Neuronal stem cell (in vitro differentiated cells): Measurements from ENCODE around the gene CFAP73.

Experiments used
- DNase-seq: peaks from one replicate; pipeline ENCODE4 v3.0.0-alpha.2; 2013; ENCODE audit warnings: low spot score
- H2AFZ ChIP-seq: one replicate; pipeline ENCODE4 v1.6.1; 2013; ENCODE audit warnings: mild to moderate bottlenecking, low read length, inconsistent platforms
- H2AK5ac ChIP-seq: 2 replicates; pipeline ENCODE4 v1.6.1; 2013; ENCODE audit warnings: low read depth, mild to moderate bottlenecking, inconsistent platforms, low read length, moderate library complexity, mixed read lengths
- H2BK120ac ChIP-seq: 2 replicates; pipeline ENCODE4 v1.6.1; 2013; ENCODE audit warnings: low read depth, mild to moderate bottlenecking, inconsistent platforms, low read length, moderate library complexity, mixed read lengths
- H2BK12ac ChIP-seq: one replicate; pipeline ENCODE4 v1.6.1; 2013; ENCODE audit warnings: low read length, inconsistent platforms
- H2BK15ac ChIP-seq: 2 replicates; pipeline ENCODE4 v1.6.1; 2013; ENCODE audit warnings: mild to moderate bottlenecking, low read length, inconsistent platforms, mixed read lengths
- H2BK5ac ChIP-seq: one replicate; pipeline ENCODE4 v1.6.1; 2013; ENCODE audit warnings: inconsistent platforms, mild to moderate bottlenecking, low read length, moderate library complexity
- H3K14ac ChIP-seq: one replicate; pipeline ENCODE4 v1.6.1; 2013; ENCODE audit warnings: low read length, inconsistent platforms
- H3K18ac ChIP-seq: 2 replicates; pipeline ENCODE4 v1.6.1; 2013; ENCODE audit warnings: low read length, inconsistent platforms
- H3K23ac ChIP-seq: 2 replicates; pipeline ENCODE4 v1.6.1; 2013; ENCODE audit warnings: low read depth, mild to moderate bottlenecking, mixed read lengths, low read length, inconsistent platforms; ENCODE audit not compliant: poor library complexity
- H3K27ac ChIP-seq: replicated peaks from 3 replicates; pipeline ENCODE4 v1.5.1; 2013; ENCODE audit warnings: low read length, inconsistent platforms
- H3K27me3 ChIP-seq, 3 experiments: 2 replicates each; pipeline ENCODE4 v1.6.1; 2013; ENCODE audit warnings: low read length in 3 of 3, mild to moderate bottlenecking in 2 of 3, inconsistent platforms in 1 of 3, low read depth in 1 of 3, mixed read lengths in 1 of 3, moderate library complexity in 1 of 3; ENCODE audit not compliant: control insufficient read depth in 3 of 3, insufficient read depth in 3 of 3
- H3K36me3 ChIP-seq, 2 donors: replicated peaks in 1 of 2; 2 replicates each; pipeline ENCODE4 v1.6.1; 2013; ENCODE audit warnings: low read length in 2 of 2; ENCODE audit not compliant: control insufficient read depth in 2 of 2, insufficient read depth in 2 of 2
- H3K4ac ChIP-seq: 2 replicates; pipeline ENCODE4 v1.6.1; 2013; ENCODE audit warnings: inconsistent platforms, mild to moderate bottlenecking, low read length, moderate library complexity
- H3K4me1 ChIP-seq, 2 donors: 1 replicate in 1 of 2; 2 replicates in 1 of 2; pipeline ENCODE4 v1.6.1; 2013; ENCODE audit warnings: low read length in 2 of 2, low read depth in 1 of 2; ENCODE audit not compliant: control insufficient read depth in 2 of 2, insufficient read depth in 1 of 2
- H3K4me2 ChIP-seq: one replicate; pipeline ENCODE4 v1.6.1; 2013; ENCODE audit warnings: mild to moderate bottlenecking, low read length, inconsistent platforms; ENCODE audit not compliant: insufficient read depth, poor library complexity, severe bottlenecking
- H3K4me3 ChIP-seq, 2 donors: 2 replicates each; pipeline ENCODE4 v1.5.1; 2013; ENCODE audit warnings: low read length in 2 of 2, mild to moderate bottlenecking in 2 of 2, inconsistent platforms in 1 of 2, moderate library complexity in 1 of 2
- H3K79me1 ChIP-seq: one replicate; pipeline ENCODE4 v1.6.1; 2013; ENCODE audit warnings: low read depth, mild to moderate bottlenecking, inconsistent platforms, low read length, moderate library complexity
- H3K9ac ChIP-seq: one replicate; pipeline ENCODE4 v1.6.1; 2013; ENCODE audit warnings: mild to moderate bottlenecking, low read depth, low read length, inconsistent platforms; ENCODE audit not compliant: poor library complexity
- H3K9me3 ChIP-seq, 2 donors: replicated peaks in 1 of 2; 2 replicates each; pipeline versions ENCODE3 to v1.6.1; 2013; ENCODE audit warnings: low read length in 2 of 2, mild to moderate bottlenecking in 2 of 2, inconsistent platforms in 1 of 2, low read depth in 1 of 2, mixed read lengths in 1 of 2, moderate library complexity in 1 of 2; ENCODE audit not compliant: control insufficient read depth in 2 of 2, insufficient read depth in 1 of 2
- H4K8ac ChIP-seq: one replicate; pipeline ENCODE4 v1.6.1; 2013; ENCODE audit warnings: low read depth, mild to moderate bottlenecking, inconsistent platforms, low read length, moderate library complexity
- H4K91ac ChIP-seq: one replicate; pipeline ENCODE4 v1.6.1; 2013; ENCODE audit warnings: low read length, low read depth, mild to moderate bottlenecking, inconsistent platforms; ENCODE audit not compliant: poor library complexity
- WGBS, 2 donors: extraction: QIAGEN DNeasy Blood & Tissue Kit; methylation state at CpG; one replicate each; pipeline ENCODE4 v1.1.7; 2013; ENCODE audit warnings: missing lambda C conversion rate in 2 of 2, mixed read lengths in 1 of 2; ENCODE audit not compliant: insufficient read length in 2 of 2, insufficient replicate concordance in 1 of 2; ENCODE audit errors: extremely low coverage in 2 of 2; 5-methylcytosine and 5-hydroxymethylcytosine counted together

Gene CFAP73

GRCh38 chr12:113159937-113160336 lies 10.4 kb downstream of the CFAP73 start:
- no peak overlapping the region for H3K4ac ChIP-seq
- peak overlapping the region; percentile 86 for H2AK5ac ChIP-seq
- H3K23ac ChIP-seq: no peak overlapping the region
- no peak overlapping the region for H4K8ac ChIP-seq
- H2BK12ac ChIP-seq: no peak overlapping the region
- no peak overlapping the region for H2AFZ ChIP-seq
- H2BK15ac ChIP-seq: no peak overlapping the region
- H3K79me1 ChIP-seq: peaks cover 9% of the 10 kb centered on the region
- H3K27me3 ChIP-seq: peaks cover 0 to 12% (median 4%) of the 10 kb centered on the region in 3 experiments
- H4K91ac ChIP-seq: no peak overlapping the region
- H3K9ac ChIP-seq: peak overlapping the region; percentile 31
- no peak overlapping the region for H3K4me3 ChIP-seq
- no peaks in the 10 kb centered on the region for H3K9me3 ChIP-seq
- DNase-seq: no peak
- H3K36me3 ChIP-seq: peaks cover 31 to 71% of the 10 kb centered on the region in 2 donors
- peak overlapping the region; percentile 79 for H2BK5ac ChIP-seq
- no peak overlapping the region for H3K4me2 ChIP-seq
- no peak overlapping the region for H2BK120ac ChIP-seq
- no CpG with 5 or more reads among the region's 7 CpGs for WGBS, 2 donors
- peaks cover 5 to 21% of the 10 kb centered on the region in 2 donors for H3K4me1 ChIP-seq
- no peak overlapping the region for H3K27ac ChIP-seq
- no peak overlapping the region for H3K14ac ChIP-seq
- peak overlapping the region; percentile 61 for H3K18ac ChIP-seq

GRCh38 chr12:113161415-113162016 lies 12.0 kb downstream of the CFAP73 start:
- Histone ChIP-seq H2AK5ac (peak overlapping the region; percentile 2), H3K4me1 (peaks cover 5 to 21% of the 10 kb centered on the region in 2 donors), H2BK12ac (no peak overlapping the region), H2BK5ac (peak overlapping the region; percentile 79), H3K14ac (no peak overlapping the region), H2AFZ (no peak overlapping the region), H2BK15ac (no peak overlapping the region), H3K23ac (no peak overlapping the region), H3K4me2 (peak overlapping the region; percentile 61), H2BK120ac (no peak overlapping the region), H4K91ac (no peak overlapping the region), H4K8ac (no peak overlapping the region), H3K18ac (peak overlapping the region; percentile 33), H3K9ac (no peak overlapping the region), H3K27ac (peak overlapping the region; percentile 38), H3K4me3 (no peak overlapping the region), H3K9me3 (no peaks in the 10 kb centered on the region), H3K79me1 (peaks cover 9% of the 10 kb centered on the region), H3K4ac (no peak overlapping the region), H3K36me3 (peaks cover 44 to 87% of the 10 kb centered on the region in 2 donors), H3K27me3 (no peaks in the 10 kb centered on the region)
- DNase-seq: peak; percentile 97
- no CpG with 5 or more reads among the region's 26 CpGs for WGBS, 2 donors

- peak overlapping the region; percentile 81 for H2BK15ac ChIP-seq
- H3K18ac ChIP-seq: peak overlapping the region; percentile 78
- H2BK5ac ChIP-seq: peak overlapping the region; percentile 78
- H3K23ac ChIP-seq: peak overlapping the region; percentile 81
- peaks cover 5 to 21% of the 10 kb centered on the region in 2 donors for H3K4me1 ChIP-seq
- peak overlapping the region; percentile 72 for H4K8ac ChIP-seq
- H3K27ac ChIP-seq: peak overlapping the region; percentile 38
- peak overlapping the region; percentile 2 for H2AK5ac ChIP-seq
- H3K4ac ChIP-seq: no peak overlapping the region
- H3K9me3 ChIP-seq: no peaks in the 10 kb centered on the region
- no peak for DNase-seq
- peaks cover 47 to 93% of the 10 kb centered on the region in 2 donors for H3K36me3 ChIP-seq
- peak overlapping the region; percentile 79 for H3K14ac ChIP-seq
- H3K27me3 ChIP-seq: no peaks in the 10 kb centered on the region
- WGBS, 2 donors: no CpG with 5 or more reads among the region's 25 CpGs
- no peak overlapping the region for H4K91ac ChIP-seq
- peak overlapping the region; percentile 82 for H2BK12ac ChIP-seq
- H3K79me1 ChIP-seq: peaks cover 7% of the 10 kb centered on the region
- H3K4me2 ChIP-seq: peak overlapping the region; percentile 61
- H3K9ac ChIP-seq: peak overlapping the region; percentile 83
- no peak overlapping the region for H2BK120ac ChIP-seq
- H3K4me3 ChIP-seq: no peak overlapping the region
- no peak overlapping the region for H2AFZ ChIP-seq
These were observed 12.8 kb downstream of the CFAP73 start for GRCh38 chr12:113162102-113163029.

- peak overlapping the region; percentile 78 for H2BK5ac ChIP-seq
- H2BK15ac ChIP-seq: peak overlapping the region; percentile 81
- H3K79me1 ChIP-seq: peaks cover 6% of the 10 kb centered on the region
- no peak overlapping the region for H2BK12ac ChIP-seq
- no peak overlapping the region for H2AFZ ChIP-seq
- H3K18ac ChIP-seq: no peak overlapping the region
- peak overlapping the region; percentile 81 for H3K23ac ChIP-seq
- H3K4me1 ChIP-seq: peaks cover 5 to 21% of the 10 kb centered on the region in 2 donors
- H4K8ac ChIP-seq: no peak overlapping the region
- no peak overlapping the region for H4K91ac ChIP-seq
- H3K36me3 ChIP-seq: peaks cover 44 to 92% of the 10 kb centered on the region in 2 donors
- H2BK120ac ChIP-seq: peak overlapping the region; percentile 24
- no peak overlapping the region for H3K27ac ChIP-seq
- peak overlapping the region; percentile 2 for H2AK5ac ChIP-seq
- H3K9me3 ChIP-seq: no peaks in the 10 kb centered on the region
- H3K9ac ChIP-seq: no peak overlapping the region
- no peak overlapping the region for H3K4ac ChIP-seq
- no peak overlapping the region for H3K4me3 ChIP-seq
- WGBS, 2 donors: no CpG with 5 or more reads among the region's 12 CpGs
- H3K4me2 ChIP-seq: no peak overlapping the region
- H3K27me3 ChIP-seq: no peaks in the 10 kb centered on the region
- no peak for DNase-seq
- no peak overlapping the region for H3K14ac ChIP-seq
These were observed 13.5 kb downstream of the CFAP73 start for GRCh38 chr12:113163030-113163360.
